GM19023 (cell line): ENCODE results near the gene S100A8.

ENCODE experiments used
- ATAC-seq: cut with Tn5 transposase; IDR thresholded peaks from one replicate; pipeline ENCODE4 v1.9.1; 2021; ENCODE audit warnings: mild to moderate bottlenecking, moderate library complexity; ENCODE audit not compliant: unreplicated experiment

The S100A8 gene

DNA sequence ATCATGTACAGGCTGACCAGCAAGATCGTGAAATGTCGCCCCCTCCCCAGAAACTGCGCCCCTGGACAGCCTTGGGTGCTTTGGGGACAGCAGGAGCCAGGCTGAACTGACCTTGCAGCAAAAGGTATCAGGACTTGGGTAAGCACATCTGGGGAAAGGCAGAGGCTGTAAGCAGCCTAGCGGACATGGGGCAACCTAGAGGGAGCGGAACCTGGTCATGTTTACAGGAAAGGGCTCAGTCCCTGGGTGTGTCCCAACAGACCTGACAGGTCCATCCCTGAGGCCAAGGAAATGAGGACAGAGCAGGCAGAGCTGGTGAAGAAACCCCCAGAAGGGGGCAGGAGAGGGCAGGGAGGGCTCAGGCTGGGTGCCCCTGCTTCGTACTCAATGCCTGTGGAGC is 3.1 kb upstream of the S100A8 start:
- no peak for ATAC-seq

GRCh38 chr1:153392822-153393221 is 1.9 kb upstream of the S100A8 start:
- no peak for ATAC-seq

GRCh38 chr1:153392258-153392657 is 1.4 kb upstream of the S100A8 start:
- ATAC-seq, result no peak

DNA sequence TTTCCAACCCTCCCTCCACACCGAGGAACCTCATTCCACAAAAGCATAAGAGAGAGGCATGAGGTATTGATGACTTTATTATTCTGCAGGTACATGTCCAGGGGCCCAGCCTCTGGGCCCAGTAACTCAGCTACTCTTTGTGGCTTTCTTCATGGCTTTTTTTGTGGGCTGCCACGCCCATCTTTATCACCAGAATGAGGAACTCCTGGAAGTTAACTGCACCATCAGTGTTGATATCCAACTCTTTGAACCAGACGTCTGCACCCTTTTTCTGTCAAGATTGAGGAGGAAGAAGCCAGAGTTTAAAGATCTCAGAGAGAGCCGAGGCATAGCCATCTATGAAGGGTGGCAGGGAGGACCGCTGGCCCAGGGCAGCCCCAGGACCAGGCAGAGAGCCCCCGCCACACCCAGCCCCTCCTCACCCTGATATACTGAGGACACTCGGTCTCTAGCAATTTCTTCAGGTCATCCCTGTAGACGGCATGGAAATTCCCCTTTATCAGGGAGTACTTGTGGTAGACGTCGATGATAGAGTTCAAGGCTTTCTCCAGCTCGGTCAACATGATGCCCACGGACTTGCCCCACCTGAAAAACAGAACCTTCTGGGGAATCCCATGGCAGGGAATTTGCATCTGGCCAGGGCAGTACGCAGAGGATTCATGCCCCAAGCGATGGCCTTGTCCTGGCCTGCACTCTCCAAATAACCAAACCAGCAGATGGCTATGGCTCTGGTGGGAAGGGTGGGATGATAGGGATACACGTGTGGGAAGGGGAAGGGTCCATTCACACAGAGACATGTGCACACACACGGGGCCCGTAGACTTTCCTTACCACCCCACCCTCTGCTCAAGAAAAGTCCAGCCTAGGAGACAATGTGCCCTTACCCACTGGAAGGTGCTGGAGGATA is 647 bp downstream of the S100A8 start:
- no peak for ATAC-seq

- no peak for ATAC-seq
Measured at GRCh38 chr1:153389401-153389800, 1.5 kb downstream of the S100A8 start.

- ATAC-seq, result no peak
Measured at GRCh38 chr1:153387785-153388184, 3.1 kb downstream of the S100A8 start.

DNA sequence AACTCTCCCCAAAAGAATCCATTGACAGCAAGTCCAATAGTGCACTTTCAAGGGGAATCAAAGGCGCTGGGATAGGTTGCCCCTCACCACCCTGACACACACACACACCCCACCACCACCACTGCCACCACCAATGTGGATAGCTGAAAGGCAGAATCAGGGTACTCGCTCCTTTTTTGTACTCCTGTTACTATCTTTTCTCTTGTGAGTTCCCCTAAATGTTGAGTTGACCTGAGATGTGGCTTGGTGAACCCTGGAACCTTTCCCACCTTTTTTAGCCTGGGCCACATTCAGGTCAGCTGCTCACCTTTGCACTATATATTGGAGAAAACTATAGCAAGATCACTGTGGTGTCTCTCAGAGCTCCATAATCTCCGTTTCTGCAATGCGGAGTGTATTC is 3.9 kb downstream of the S100A8 start:
- no peak for ATAC-seq

- no peak for ATAC-seq
Measured at GRCh38 chr1:153386500-153386901, 4.4 kb downstream of the S100A8 start.

DNA sequence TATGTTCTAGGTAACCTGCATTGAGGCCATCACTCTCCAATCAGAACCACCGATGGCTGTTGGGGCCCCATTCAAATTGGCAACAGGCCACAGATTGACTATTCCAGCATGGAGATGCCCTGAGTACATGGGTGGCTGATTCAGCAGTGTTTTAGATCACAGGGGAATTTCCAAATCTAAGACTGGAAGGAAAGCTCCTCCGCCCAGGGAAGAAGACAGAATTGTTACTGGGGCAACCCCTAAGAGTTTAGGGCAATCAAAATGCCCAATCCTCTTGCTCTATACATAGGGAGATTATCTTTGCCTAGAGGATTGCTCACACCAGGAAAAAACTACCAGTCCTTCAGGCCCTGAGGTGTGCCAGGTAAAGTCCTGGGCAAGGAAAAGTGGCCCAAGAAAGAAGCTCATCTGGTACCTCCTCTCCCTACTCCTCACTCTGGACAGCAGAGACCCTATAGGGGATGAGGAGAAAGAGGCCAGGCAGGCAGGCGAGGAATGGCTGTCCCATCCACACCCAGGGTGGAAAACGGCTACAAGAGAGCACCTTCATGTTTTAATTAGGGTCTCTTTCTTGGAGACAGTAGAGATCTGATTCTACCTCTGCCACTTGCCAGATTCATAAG is 5.8 kb downstream of the S100A8 start:
- ATAC-seq, result no peak

- ATAC-seq, result no peak
Measured at GRCh38 chr1:153380711-153381110, 10.2 kb downstream of the S100A8 start.

DNA sequence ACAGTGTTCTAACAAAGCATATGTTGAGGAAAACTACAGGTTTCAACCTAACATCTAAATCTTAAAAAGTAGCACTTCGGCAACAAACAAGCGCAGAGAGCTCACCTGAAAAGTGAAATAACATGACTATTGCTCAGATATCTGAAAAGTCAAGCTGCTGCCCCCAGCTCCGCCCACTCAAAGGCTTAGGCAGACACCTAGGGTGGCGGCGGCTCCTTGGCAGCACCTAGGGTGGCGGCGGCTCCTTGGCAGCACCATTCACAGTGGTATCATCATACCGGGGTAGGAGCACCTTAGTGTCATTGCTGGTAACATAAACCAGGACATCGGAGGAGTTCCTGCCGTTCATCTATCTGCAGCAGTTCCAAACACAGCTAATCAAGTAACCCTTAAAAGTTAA is 11.3 kb downstream of the S100A8 start:
- ATAC-seq, result no peak

DNA sequence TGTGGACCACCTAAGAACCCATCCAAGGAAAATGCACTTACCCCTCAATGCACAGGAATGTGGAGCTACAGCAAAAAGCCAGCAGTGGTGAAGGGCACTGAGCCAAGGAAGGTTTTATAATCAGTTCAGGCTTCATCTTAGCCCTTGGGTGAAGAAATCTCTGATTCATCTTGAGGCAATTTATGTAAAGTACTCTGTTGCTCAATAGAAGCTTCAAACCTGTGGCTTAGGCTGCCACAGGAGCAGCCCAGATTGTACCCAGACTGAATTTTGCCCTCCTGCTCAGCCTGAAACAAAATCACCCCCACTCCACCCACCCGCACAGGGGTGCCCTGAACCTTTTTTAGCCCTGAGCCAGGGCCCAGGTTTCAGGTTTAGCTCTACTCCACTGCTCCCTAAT is 15.4 kb downstream of the S100A8 start, which contains the start of gene S100A12:
TSS of gene S100A12 (minus strand) at position 111 of the 400 bp plus-strand sequence. CDS start 1,029 bp downstream, outside the sequence.
- no peak for ATAC-seq

DNA sequence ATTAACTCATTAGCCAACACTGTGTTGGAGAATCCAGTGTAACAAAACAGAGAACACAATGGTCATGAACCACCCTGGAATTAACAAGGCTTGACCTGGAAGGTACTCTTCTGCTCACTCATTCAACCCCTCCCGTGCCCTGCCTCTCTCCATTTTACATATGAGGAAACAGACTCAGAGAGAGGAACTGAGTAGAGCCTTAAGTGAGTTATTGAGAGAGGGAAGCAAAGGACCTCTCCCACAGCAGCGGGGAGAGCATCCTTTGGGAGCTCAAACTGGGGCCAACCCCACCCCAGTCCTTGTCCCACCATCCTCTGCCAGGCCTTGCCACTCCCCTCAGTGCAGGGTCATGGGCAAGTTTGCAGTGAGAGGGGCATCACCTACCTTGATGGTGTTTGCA is 16.8 kb downstream of the S100A8 start:
- no peak for ATAC-seq

DNA sequence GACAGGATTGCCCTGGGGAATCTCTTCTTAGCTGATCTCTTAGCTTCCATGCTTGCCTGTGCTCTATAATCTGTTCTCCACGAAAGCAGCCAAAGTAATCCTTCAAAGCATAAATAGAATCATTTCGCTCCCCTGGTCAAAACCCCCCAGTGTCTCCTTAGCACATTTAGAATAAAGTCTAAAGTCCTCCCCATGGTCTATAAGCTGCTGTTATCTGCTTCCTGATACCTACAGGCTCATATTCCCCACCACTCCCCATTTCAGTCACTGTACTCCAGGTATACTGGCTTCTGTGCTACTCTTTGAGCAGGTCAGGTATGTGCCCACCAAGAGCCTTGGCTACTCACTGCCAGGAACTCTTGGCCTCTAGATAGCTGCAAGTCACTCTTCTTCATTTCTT is 18.3 kb downstream of the S100A8 start:
- ATAC-seq, result no peak

GRCh38 chr1:153371231-153371630 is 19.6 kb downstream of the S100A8 start:
- ATAC-seq, result no peak

GRCh38 chr1:153370146-153370545 is 20.7 kb downstream of the S100A8 start:
- no peak for ATAC-seq

GRCh38 chr1:153368495-153368894 is 22.4 kb downstream of the S100A8 start:
- no peak for ATAC-seq

- no peak for ATAC-seq
Measured at GRCh38 chr1:153367090-153367489, 23.8 kb downstream of the S100A8 start.

GRCh38 chr1:153366261-153366660 is 24.6 kb downstream of the S100A8 start:
- ATAC-seq, result no peak

DNA sequence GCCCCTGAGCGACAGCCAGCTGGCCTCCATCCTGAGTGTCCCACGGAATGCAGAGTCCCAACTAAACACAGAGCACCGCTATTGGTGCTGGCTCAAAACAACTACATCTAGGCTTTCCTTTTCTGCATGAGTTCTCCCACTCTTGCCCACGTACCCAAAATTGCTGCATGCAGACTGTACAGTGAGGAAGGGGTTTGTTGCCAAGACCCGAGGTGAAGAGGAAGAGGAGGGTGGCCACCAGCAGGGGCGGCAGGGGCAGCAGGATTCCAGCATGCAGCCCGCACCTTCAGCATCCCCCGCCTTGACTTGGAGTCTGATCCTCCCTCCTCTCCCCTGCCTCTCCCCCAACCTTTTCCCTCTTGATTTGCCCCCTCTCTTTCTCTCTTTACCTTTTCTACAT is 25.2 kb downstream of the S100A8 start:
- no peak for ATAC-seq

DNA sequence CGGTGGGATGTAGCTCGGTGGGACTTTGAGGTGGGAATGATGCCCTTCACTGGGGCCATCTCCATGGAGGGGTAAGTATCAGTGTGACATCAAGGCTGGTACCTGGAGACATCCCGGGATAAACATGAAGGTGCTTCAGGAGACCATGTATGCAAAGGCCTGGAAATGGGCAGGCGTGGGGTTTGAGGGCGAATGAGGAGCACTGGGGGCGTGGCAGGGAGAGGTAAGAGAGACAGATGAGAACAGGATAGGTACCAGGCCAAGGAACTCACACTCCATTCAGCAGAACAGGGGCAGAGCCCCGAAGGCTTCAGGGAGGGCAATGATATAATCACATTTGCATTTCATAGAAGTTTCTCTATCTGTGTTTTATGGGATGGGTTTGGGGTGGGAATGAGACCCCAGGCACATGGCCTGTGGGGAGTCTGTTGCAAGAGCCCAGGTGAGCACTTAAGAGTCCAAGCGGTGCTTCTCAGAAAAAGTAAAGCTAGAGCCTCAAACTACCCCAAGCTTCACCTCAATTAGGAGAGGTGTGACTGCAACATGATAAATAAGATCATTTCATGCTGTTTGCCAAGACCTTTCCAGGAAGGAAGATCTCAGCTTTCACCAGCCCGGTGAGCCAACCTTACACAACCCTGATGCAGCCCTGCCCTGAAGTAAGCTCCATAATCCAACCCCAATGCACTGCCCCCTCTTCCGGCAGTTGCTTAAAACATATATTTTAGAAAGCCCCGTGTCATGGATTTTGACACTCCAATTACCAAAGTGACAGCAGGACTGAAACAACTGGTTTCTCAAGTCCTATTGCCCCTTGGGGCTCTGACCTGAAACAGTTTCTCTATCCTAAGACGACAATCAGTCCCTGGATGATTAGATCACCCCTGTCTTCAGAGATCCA is 25.9 kb downstream of the S100A8 start:
- ATAC-seq, result no peak
